ENCODE results near the gene CPPED1.

CPPED1 gene

DNA sequence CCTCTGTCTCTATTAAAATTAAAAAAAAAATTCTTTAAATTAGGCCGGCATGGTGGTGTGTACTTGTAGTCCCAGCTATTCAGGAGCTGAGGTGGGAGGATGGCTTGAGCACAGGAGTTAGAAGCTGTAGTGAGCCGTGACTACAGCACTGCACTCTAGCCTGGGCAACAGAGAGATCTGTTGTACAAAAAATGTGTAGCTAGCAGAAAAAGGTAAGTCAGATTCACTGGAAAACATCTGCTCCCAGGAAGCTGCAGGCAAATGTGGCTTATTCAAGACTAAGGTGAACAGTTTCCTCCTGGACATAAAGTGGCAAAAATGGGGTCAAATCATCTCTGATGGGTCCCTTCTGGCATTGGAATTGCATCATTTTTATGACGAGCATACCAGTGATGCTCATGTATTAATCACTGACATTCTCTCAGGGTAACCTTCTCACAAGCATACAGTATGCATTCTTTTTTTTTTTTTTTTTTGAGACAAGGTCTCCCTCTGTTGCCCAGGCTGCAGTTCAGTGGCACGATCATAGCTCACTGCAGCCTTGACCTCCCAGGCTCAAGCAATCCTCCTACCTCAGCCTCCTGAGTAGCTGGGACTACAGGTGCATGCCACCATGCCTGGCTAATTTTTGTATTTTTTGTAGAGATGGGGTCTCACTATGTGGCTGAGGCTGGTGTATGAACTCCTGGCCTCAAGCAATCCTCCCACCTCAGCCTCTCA lies 48.7 kb downstream of the CPPED1 start:
- Histone ChIP-seq H3K36me3 (ENCODE audit: insufficient read depth, insufficient read length, low read length) (no peaks in the 10 kb centered on the region), H3K9ac (ENCODE audit: insufficient read length, low read depth) (no peak overlapping the region)
- no peak for TF ChIP-seq ZNF274 (IDR thresholded peaks at IDR 0.05; ENCODE audit: low read depth, low read length)
- no peak for TF ChIP-seq SUZ12 (IDR thresholded peaks at IDR 0.05; ENCODE audit: extremely low read depth, insufficient read depth, insufficient read length)
- no peak for TF ChIP-seq YY1 (IDR thresholded peaks at IDR 0.05; ENCODE audit: insufficient read depth, insufficient read length)

DNA sequence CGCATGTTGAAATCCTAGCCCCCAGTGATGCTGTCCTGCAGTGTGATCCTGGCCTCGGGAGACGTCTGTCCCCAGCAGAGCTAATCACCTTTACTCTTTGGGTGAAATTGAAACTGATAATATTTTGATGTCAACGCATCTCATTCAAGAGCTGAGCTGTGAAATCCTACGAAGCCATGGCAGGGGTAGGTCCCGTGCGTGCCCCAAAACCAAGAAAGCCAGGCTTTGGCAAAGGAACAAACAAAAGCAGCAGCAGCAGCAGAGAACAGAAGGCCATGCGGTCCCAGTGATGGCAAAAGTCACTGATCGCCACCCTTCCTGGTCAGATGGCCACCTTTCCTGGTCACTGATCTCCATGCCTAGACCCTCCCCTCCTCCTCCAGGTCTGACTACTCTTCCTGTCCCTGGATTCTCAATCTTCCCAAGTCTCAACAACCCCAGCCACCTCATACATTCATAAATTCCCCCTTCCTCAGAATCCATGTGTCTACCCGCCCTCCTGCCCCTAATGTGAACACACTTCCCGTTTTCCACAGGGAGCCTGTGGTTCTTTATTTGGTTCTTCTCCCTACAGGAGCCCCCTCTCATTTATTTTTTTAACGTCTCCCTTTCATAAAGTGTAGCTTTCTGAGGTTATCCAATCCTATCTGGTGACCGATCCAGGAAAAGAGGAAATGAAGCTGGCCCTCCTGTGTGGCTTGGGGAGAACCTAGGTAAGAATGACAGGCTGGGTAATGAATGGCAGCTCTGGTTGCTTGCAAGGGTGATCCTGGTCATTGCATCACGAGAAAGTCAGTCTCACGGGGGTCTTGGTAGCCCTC lies 50.3 kb downstream of the CPPED1 start:
- no peaks in the 10 kb centered on the region for H3K36me3 ChIP-seq (ENCODE audit: insufficient read depth, insufficient read length, low read length)
- no peaks in the 10 kb centered on the region for H3K4me1 ChIP-seq (ENCODE audit: insufficient read depth, insufficient read length)
- no peaks in the 10 kb centered on the region for H3K27me3 ChIP-seq (ENCODE audit: insufficient read depth, insufficient read length)
- no peak for DNase-seq (ENCODE audit: low read depth, low spot score)
- no peaks in the 10 kb centered on the region for H3K9me3 ChIP-seq (ENCODE audit: insufficient read depth, low read length)
- H3K9ac ChIP-seq (ENCODE audit: insufficient read length, low read depth) = no peak overlapping the region
- TF ChIP-seq SUZ12 (IDR thresholded peaks at IDR 0.05; ENCODE audit: extremely low read depth, insufficient read depth, insufficient read length) = no peak
- no peak for TF ChIP-seq ZNF274 (IDR thresholded peaks at IDR 0.05; ENCODE audit: low read depth, low read length)
- no peak for TF ChIP-seq YY1 (IDR thresholded peaks at IDR 0.05; ENCODE audit: insufficient read depth, insufficient read length)
- H3K4me3 ChIP-seq (ENCODE audit: insufficient read length, low read depth) = no peak overlapping the region

More for the DNA sequence above, 48.7 kb downstream of the CPPED1 start:
- no peaks in the 10 kb centered on the region for H3K27me3 ChIP-seq (ENCODE audit: insufficient read depth, insufficient read length)
- no peak overlapping the region for H3K4me3 ChIP-seq (ENCODE audit: insufficient read length, low read depth)
- H3K9me3 ChIP-seq (ENCODE audit: insufficient read depth, low read length) = no peaks in the 10 kb centered on the region
- H3K4me1 ChIP-seq (ENCODE audit: insufficient read depth, insufficient read length) = no peaks in the 10 kb centered on the region
- DNase-seq (ENCODE audit: low read depth, low spot score) = no peak

DNA sequence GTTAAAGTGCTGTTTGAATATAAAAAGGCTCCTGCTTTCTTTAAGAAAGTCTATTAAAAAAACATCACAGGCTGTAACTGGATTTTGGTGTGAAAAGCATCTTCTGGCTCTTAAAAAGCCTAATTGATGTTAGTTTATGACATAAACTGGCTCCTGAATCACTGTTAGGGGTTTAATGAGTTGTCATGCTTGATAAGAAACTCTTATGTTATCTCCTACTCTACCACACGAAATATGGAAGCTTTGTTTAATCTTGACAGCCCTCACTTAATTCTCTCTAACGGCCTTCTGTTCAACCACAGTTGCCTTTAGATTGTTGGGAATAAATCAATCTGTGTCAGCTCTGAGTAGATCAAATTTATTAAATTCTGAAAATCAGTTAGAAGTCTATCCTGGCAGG lies 51.5 kb downstream of the CPPED1 start:
- Histone ChIP-seq H3K4me1 (ENCODE audit: insufficient read depth, insufficient read length) (no peaks in the 10 kb centered on the region), H3K4me3 (ENCODE audit: insufficient read length, low read depth) (no peak overlapping the region), H3K27me3 (ENCODE audit: insufficient read depth, insufficient read length) (no peaks in the 10 kb centered on the region), H3K9me3 (ENCODE audit: insufficient read depth, low read length) (no peaks in the 10 kb centered on the region), H3K9ac (ENCODE audit: insufficient read length, low read depth) (no peak overlapping the region), H3K36me3 (ENCODE audit: insufficient read depth, insufficient read length, low read length) (no peaks in the 10 kb centered on the region)
- no peak for DNase-seq (ENCODE audit: low read depth, low spot score)
- no peak for TF ChIP-seq YY1 (IDR thresholded peaks at IDR 0.05; ENCODE audit: insufficient read depth, insufficient read length)

DNA sequence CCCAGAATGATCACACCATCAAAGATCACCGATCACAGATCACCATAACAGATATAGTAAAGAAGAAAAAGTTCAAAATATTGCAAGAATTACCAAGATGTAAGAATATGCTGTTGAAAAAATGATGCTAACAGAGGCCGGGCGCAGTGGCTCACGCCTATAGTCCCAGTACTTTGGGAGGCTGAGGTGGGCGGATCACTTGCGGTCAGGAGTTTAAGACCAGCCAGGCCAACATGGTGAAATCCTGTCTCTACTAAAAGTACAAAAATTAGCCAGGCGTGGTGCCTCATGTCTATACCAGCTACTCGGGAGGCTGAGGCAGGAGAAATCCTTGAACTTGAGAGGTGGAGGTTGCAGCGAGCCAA lies 53.2 kb downstream of the CPPED1 start:
- Histone ChIP-seq H3K4me3 (ENCODE audit: insufficient read length, low read depth) (no peak overlapping the region), H3K9me3 (ENCODE audit: insufficient read depth, low read length) (no peaks in the 10 kb centered on the region), H3K4me1 (ENCODE audit: insufficient read depth, insufficient read length) (no peaks in the 10 kb centered on the region), H3K36me3 (ENCODE audit: insufficient read depth, insufficient read length, low read length) (no peaks in the 10 kb centered on the region), H3K9ac (ENCODE audit: insufficient read length, low read depth) (no peak overlapping the region), H3K27me3 (ENCODE audit: insufficient read depth, insufficient read length) (no peaks in the 10 kb centered on the region)
- DNase-seq (ENCODE audit: low read depth, low spot score) = no peak
- TF ChIP-seq YY1 (IDR thresholded peaks at IDR 0.05; ENCODE audit: insufficient read depth, insufficient read length) (no peak), SUZ12 (IDR thresholded peaks at IDR 0.05; ENCODE audit: extremely low read depth, insufficient read depth, insufficient read length) (no peak), ZNF274 (IDR thresholded peaks at IDR 0.05; ENCODE audit: low read depth, low read length) (no peak)

DNA sequence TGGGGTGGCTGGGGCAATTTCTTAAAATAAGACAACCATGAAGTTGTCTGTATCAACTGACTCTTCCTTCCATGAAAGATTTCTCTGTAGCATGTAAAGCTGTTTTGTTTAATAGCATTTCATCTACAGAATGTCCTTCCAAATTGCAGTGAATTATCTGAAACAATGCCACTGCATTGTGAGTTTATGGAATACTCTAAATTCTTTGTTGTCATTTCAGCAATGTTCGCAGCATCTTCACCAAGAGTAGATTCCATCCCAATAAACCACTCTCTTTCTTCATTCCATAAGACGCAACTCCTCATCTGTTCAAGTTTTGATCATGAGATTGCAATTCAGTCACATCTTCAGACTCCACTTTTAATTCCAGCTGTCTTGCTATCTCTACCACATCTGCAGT lies 54.6 kb downstream of the CPPED1 start:
- Histone ChIP-seq H3K9ac (ENCODE audit: insufficient read length, low read depth) (no peak overlapping the region), H3K9me3 (ENCODE audit: insufficient read depth, low read length) (no peaks in the 10 kb centered on the region), H3K27me3 (ENCODE audit: insufficient read depth, insufficient read length) (no peaks in the 10 kb centered on the region), H3K36me3 (ENCODE audit: insufficient read depth, insufficient read length, low read length) (no peaks in the 10 kb centered on the region), H3K4me1 (ENCODE audit: insufficient read depth, insufficient read length) (no peaks in the 10 kb centered on the region), H3K4me3 (ENCODE audit: insufficient read length, low read depth) (no peak overlapping the region)
- DNase-seq (ENCODE audit: low read depth, low spot score) = no peak
- TF ChIP-seq ZNF274 (IDR thresholded peaks at IDR 0.05; ENCODE audit: low read depth, low read length) = no peak
- TF ChIP-seq YY1 (IDR thresholded peaks at IDR 0.05; ENCODE audit: insufficient read depth, insufficient read length) = no peak
- no peak for TF ChIP-seq SUZ12 (IDR thresholded peaks at IDR 0.05; ENCODE audit: extremely low read depth, insufficient read depth, insufficient read length)

DNA sequence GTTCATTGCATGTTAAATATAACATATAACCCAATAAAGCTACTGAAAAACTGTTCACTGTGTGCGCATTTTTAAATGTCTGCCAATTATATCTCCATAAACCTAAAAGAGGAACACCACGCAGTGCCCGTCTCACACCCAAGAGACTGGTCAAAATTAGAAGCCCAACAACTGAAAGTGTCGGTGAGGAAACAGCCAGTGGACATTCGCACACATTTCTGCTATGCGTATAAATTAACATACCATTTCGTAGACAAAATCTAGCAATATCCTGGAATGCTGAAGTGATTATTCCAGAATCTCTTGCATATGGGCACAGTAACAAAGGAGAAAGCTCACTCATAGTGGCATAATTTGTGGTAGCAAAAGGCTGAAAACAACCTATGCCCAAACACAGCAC lies 55.9 kb downstream of the CPPED1 start:
- Histone ChIP-seq H3K9me3 (ENCODE audit: insufficient read depth, low read length) (no peaks in the 10 kb centered on the region), H3K9ac (ENCODE audit: insufficient read length, low read depth) (no peak overlapping the region), H3K27me3 (ENCODE audit: insufficient read depth, insufficient read length) (no peaks in the 10 kb centered on the region), H3K4me3 (ENCODE audit: insufficient read length, low read depth) (no peak overlapping the region), H3K4me1 (ENCODE audit: insufficient read depth, insufficient read length) (no peaks in the 10 kb centered on the region), H3K36me3 (ENCODE audit: insufficient read depth, insufficient read length, low read length) (no peaks in the 10 kb centered on the region)
- DNase-seq (ENCODE audit: low read depth, low spot score) = no peak
- no peak for TF ChIP-seq SUZ12 (IDR thresholded peaks at IDR 0.05; ENCODE audit: extremely low read depth, insufficient read depth, insufficient read length)
- no peak for TF ChIP-seq YY1 (IDR thresholded peaks at IDR 0.05; ENCODE audit: insufficient read depth, insufficient read length)
- TF ChIP-seq ZNF274 (IDR thresholded peaks at IDR 0.05; ENCODE audit: low read depth, low read length) = no peak

DNA sequence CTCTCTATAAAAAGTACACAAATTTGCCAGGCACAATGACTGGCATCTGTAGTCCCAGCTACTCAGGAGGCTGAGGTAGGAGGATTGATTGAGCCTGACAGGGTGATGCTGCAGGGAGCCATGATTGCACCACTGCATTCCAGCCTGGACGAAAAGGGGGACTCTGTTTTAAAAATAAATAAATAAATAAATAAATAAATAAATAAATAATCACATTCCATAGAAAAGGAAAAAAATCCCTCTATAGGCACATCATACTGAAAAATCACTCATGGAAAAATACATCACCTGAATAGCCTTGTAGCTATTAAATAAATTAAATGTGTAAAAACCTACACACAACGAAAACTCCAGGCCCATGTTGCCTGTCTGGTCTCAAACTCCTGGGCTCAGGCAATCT lies 56.4 kb downstream of the CPPED1 start:
- TF ChIP-seq YY1 (IDR thresholded peaks at IDR 0.05; ENCODE audit: insufficient read depth, insufficient read length) = no peak
- no peak for TF ChIP-seq ZNF274 (IDR thresholded peaks at IDR 0.05; ENCODE audit: low read depth, low read length)
- no peak for TF ChIP-seq SUZ12 (IDR thresholded peaks at IDR 0.05; ENCODE audit: extremely low read depth, insufficient read depth, insufficient read length)
- DNase-seq (ENCODE audit: low read depth, low spot score) = no peak
- Histone ChIP-seq H3K9ac (ENCODE audit: insufficient read length, low read depth) (no peak overlapping the region), H3K27me3 (ENCODE audit: insufficient read depth, insufficient read length) (no peaks in the 10 kb centered on the region), H3K4me1 (ENCODE audit: insufficient read depth, insufficient read length) (no peaks in the 10 kb centered on the region), H3K9me3 (ENCODE audit: insufficient read depth, low read length) (no peaks in the 10 kb centered on the region), H3K36me3 (ENCODE audit: insufficient read depth, insufficient read length, low read length) (no peaks in the 10 kb centered on the region), H3K4me3 (ENCODE audit: insufficient read length, low read depth) (no peak overlapping the region)
